ENCODE measurements around the gene MAP3K20.

DNA sequence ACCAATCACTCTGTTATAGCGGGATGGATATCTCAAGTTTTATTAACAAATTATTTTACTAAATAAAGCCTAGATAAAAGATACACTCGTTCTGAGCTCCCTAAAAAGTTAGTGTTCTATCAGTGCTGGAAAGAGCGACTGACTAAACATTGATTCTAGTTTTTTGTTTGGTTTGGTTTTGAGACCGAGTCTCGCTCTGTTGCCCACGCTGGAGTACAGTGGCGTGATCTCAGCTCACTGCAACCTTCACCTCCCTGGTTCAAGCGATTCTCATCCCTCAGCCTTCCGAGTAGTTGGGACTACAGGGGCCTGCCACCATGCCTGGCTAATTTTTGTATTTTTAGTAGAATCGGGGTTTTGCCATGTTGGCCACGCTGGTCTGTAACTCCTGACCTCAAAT, 205.2 kb downstream of the MAP3K20 start:
- TF ChIP-seq POLR2A (IDR thresholded peaks at IDR 0.05) (no peak), POLR2AphosphoS5 (IDR thresholded peaks at IDR 0.05) (no peak)
- TF ChIP-seq, protein P1, sequence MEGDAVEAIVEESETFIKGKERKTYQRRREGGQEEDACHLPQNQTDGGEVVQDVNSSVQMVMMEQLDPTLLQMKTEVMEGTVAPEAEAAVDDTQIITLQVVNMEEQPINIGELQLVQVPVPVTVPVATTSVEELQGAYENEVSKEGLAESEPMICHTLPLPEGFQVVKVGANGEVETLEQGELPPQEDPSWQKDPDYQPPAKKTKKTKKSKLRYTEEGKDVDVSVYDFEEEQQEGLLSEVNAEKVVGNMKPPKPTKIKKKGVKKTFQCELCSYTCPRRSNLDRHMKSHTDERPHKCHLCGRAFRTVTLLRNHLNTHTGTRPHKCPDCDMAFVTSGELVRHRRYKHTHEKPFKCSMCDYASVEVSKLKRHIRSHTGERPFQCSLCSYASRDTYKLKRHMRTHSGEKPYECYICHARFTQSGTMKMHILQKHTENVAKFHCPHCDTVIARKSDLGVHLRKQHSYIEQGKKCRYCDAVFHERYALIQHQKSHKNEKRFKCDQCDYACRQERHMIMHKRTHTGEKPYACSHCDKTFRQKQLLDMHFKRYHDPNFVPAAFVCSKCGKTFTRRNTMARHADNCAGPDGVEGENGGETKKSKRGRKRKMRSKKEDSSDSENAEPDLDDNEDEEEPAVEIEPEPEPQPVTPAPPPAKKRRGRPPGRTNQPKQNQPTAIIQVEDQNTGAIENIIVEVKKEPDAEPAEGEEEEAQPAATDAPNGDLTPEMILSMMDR (IDR thresholded peaks at IDR 0.05): no peak
